RKO (cell line): ENCODE results near the gene LIPE.
"Not testable (repeated sequence)": the region's sequence is repeated elsewhere in the genome, so short reads cannot be mapped to it uniquely, and the experiment has no call there.

Experiments
- DNase-seq: peaks from one replicate; pipeline ENCODE4 v3.0.0-alpha.2; 2016; ENCODE audit warnings: low spot score

LIPE gene

DNA sequence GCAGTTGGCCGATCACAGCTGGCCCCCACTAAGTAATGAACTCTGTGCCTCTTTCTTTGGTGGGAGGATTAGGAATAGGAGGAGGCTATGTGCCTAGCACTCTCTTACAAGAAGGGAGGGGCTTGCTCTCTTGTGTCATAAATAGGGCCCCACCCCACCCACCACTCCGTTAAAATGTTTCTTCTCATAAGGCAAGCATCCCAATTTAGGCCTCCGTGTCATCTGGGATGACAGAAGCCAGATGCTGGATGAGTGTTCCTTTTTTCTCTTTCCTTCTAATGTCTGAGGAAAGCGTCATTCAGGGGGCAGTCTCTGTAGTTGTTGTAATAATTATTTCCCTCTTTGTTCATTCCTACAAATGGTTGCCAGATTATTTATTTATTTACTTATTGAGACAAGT lies at the start of gene LIPE:
Gene LIPE (minus strand): TSS at position 76 of the 400 bp plus-strand sequence. CDS start 239 bp downstream, outside the sequence.
- DNase-seq = no peak

GRCh38 chr19:42475366-42475765 lies 48.2 kb upstream of the LIPE start:
- DNase-seq = no peak

- DNase-seq = no peak
Observed at GRCh38 chr19:42474743-42475142, 47.6 kb upstream of the LIPE start.

DNA sequence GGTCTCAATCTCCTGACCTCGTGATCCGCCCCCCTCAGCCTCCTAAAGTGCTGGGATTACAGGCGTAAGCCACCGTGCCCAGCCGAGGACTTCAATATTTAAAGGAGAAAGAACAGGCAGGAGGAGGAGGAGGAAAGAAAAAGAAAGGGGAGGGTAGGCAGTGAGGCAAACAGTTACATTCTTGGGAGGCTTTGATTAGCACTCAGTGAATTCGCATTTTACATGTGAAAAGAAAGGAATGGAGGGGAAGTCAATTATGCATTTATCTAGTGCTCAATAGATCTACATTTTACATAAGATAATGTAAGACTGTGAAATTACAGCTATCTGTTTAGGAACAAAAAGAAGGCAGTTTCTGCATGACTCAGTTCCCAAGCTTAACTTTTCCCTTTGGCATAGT lies 46.5 kb upstream of the LIPE start:
- DNase-seq = no peak

DNA sequence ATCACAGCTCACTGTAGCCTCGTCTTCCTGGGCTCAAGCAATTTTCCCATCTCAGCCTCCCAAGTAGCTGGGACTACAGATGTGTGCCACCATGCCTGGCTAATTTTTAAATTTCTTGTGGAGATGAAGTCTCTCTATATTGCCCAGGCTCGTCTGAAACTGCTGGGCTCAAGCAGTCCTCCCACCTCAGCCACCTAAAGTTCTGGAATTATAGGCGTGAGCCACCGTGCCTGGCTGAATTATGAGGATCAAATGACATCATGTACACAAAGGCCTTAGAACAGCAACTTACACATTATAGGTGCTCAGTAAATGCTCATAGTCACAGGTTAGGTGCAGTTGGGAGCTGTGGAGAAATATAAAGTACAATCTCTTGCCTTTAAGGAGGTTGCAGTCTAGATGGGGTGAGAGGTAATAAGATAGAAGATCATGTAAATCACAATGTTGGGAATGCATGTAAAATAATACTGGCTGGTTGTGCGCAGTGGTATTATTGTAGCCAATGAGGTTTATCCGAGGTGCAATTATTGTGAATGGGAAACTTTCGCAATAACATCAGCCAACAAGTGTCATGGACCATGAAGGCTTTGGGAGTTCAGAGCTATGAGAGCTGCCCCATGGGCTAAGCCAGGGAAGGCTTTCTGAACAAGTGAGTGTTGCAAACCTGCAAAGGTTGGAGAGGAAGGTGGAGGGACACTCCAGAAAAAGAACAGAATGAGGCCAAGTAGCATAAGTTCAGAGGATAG lies 45.4 kb upstream of the LIPE start:
- no peak for DNase-seq

DNA sequence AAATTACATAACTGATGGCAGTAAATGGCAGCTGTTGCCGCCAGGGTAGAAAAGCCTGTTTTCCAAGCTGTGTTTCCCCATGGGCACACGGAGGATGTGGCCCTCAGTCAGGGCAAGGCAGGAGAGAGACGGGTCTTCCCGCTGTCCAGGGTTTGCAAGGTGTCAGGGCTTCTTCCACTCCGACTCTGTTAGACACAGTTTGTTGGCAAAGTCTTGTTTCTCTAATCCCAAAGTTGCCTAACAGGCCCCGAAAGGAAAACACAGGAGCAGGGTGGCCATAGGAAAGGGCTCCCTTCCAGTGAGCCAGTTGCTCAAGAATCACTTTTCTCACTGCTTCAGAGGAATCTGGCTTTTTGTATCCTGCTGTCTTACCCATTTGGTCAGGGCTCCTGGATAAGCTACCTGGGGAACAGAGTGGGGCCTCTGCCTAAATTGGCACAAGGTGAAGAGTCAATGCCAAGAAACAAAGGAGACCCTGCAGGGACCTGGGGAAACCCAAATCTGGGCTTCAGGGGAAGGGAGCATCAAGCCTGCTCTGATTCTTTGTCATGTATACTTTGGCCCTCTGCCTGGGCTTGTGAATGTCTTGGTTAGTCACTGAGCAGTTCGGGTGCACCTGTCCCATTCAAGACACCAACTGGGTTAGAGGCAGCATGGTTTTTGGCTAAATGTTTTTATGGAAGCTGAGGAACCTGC lies 44.5 kb upstream of the LIPE start:
- DNase-seq = no peak

DNA sequence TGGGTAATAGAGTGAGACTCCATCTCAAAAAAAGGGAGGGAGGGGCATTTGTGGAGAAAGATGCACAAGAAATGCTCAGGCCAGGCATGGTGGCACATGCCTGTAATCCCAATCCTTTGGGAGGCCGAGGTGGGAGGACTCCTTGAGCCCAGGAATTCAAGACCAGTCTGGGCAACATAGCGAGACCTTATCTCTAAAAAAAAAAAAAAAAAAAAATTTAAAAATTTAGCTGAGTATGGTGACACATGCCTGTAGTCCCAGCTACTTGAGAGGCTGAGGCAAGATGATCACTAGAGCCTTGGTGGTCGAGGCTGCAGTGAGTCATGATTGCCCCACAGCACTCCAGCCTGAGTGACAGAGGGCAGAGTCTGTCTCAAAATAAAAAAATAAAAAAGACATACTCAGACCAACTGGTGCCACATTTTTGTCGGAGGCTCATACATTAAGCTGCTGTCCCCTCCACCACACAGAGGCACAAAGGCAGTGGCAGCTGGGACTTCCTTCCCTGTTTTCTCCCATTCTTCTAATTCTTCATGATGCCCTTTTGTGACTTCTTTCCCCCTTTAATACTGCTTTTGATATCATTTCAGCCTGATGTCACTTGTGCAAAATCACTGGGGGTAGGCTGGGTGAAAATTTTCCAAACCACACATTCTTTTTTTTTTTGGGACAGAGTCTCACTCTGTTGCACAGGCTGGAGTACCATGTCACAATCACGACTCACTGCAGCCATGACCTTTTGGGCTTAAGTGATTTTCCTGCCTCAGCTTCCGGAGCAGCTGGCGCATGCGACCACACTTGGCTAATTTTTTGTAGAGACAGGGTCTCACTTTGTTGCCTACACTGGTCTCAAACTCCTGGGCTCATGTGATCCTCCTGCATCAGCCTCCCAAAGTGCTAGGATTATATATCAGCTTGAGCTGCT lies 42.4 kb upstream of the LIPE start:
- no peak for DNase-seq

DNA sequence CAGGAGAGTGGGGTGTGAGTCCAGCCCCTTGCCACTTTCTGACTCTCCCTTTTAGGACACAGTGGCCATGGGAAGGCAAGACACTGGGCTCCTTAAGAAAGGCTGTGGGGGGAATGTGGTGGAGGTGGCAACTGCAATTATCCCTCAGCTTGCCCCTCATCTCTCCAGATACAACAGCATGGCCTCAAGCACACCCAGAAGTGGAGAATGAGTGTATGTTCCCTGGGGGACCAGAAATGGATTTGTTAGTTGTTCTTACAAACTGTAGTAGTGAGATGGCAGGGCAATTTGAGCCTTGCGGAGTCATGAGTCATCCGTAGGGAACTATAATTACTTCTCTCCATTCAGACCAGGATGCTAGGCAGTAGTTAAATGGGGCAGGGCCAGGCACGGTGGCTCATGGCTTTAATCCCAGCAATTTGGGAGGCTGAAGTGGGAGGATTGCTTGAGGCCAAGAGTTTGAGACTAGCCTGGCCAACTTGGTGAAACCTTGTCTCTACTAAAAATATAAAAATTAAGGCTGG lies 41.1 kb upstream of the LIPE start:
- DNase-seq = peak; percentile 75

GRCh38 chr19:42467183-42467760 lies 40.1 kb upstream of the LIPE start:
- DNase-seq = no peak

GRCh38 chr19:42466521-42467182 lies 39.5 kb upstream of the LIPE start:
- no peak for DNase-seq

DNA sequence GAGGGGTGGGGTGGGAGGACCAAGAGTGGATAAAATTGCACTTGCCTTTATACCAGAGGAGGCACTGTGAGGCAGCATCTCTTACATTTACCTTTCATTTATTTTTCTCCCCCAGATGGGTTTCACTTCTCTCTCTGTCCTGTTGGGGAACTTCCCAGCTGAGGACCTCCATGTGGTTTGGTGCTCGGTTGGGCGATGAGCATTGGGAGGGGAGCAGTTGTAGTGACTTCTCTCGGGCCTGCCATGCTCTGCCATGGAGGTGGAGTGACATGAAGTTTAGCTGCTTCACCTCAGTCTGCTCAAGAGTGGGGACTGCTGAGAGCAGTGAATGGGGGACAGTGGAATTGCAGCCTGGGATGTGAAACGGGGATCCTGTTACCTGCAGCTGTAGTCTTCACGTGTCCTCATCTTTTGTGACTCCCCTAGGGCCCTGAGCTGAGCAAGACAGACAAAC lies 38.7 kb upstream of the LIPE start:
- DNase-seq = no peak

- DNase-seq = no peak
Observed at GRCh38 chr19:42461700-42462324, 34.6 kb upstream of the LIPE start.

GRCh38 chr19:42461231-42461630 lies 34.0 kb upstream of the LIPE start:
- DNase-seq = not testable (repeated sequence)

DNA sequence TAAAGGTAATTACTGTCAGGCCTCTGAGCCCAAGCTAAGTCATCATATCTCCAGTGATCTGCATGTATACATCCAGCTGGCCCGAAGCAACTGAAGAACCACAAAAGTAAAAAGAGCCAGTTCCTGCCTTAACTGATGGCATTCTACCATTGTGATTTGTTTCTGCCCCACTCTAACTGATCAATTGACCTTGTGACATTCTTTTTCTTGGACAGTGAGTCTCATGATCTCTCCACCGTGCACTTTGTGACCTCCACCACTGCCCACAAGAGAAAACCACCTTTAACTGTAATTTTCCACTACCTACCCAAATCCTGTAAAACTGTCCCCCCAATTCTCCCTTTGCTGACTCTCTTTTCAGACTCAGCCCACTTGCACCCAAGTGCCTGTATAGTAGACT lies 32.7 kb upstream of the LIPE start:
- DNase-seq = no peak

GRCh38 chr19:42455621-42456081 lies 28.5 kb upstream of the LIPE start:
- DNase-seq = peak; percentile 52

DNA sequence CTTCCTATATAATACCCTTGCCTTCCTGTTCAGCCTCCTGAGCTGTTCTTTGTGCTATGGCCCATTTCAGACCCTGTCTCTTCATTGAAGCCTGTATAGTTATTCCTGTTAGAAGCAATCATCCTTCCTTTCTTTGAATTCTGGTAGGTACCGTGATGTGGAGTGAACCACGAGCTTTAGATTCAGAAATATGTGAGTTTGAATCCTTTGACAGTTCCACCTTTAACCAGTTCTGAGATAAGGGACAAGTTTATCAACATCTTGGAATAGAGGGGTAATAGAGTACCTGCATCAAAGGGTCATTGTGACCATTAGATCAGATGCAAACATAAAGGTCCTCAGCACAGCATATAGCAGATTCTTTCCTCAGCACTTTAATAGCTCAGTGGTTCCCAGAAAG lies 27.9 kb upstream of the LIPE start:
- DNase-seq = no peak

GRCh38 chr19:42452590-42452989 lies 25.4 kb upstream of the LIPE start:
- no peak for DNase-seq

DNA sequence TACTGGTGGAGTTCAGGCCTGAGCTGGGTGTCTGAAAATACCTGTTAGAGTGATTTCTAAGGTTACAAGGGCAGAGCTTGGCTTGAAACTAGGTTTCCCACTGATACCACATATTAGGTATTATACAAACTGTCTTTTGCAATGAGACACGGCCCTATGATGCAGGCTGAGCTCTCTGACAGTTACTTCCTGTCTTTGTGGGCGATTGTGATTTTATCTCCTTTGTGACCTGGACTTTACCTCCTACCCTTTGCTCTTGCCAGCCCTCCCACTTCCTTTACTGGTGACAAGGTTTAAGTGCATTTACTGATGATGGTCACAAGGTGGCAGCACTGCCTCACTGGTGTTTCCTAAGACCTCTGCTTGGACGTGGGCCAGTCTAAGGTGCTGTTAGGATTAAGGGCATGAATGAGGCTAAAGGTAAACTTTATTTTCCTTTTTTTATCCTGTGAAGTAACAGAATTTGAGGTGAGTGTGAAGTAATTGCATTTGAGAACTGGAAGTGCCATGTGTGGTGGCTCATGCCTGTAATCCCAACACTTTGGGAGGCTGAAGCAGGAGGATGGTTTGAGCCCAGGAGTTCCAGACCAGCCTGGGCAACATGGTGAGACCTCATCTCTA lies 23.2 kb upstream of the LIPE start:
- DNase-seq = peak; percentile 86

- not testable (repeated sequence) for DNase-seq
Observed at GRCh38 chr19:42448306-42448705, 21.1 kb upstream of the LIPE start.

- no peak for DNase-seq
Observed at GRCh38 chr19:42445948-42446347, 18.8 kb upstream of the LIPE start.
